ENCODE results near the gene KLF1. TPM values are rescaled to one million over a fixed set of nuclear protein-coding genes. Genes with fewer than 3 reads are reported as not detected.

Gene KLF1
- total and polyA plus RNA-seq, 2 of the 13 experiments (the other 11 are each of a cell fraction or from before 2014, with no cell fraction given): not detected

DNA sequence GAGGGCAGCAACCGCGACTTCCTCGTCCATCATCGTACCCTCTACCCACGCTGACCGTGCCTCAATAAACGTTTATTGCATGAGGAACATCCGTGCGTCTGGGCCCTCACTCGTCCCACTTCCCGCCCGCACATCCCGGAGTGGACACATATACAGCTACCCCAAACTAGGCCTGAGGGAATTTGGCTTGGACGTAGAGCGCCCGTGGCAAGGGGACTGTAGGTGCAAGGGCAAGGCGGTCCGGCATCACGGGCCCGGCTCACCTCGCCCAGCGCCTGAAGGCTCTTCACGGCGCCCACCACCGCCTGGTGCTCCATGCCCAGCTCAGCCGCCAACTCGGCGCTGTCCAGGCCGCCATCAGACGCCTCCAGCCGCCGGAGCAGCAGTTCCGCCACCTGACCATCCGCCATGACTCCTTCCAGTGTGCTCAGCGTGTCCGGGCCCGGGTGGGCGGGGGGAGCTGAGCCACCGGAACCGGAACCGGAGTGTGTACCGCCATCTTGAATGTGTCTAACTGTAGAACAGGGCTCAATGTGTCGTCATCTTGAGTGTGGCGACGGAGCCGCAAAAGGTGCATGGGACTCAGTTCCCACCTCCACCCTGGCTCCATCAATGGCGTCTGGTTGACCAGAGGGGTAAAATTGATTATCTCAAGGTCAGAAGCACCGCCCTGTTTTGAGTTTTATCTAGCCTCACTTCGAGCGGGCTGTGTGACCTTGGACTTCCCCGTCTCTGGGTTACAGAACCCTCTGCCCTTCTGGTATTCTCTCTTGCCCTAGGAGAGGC lies 46.5 kb upstream of the KLF1 start, which contains the start of gene FARSA (continued):
- TF ChIP-seq CEBPB (IDR thresholded peaks at IDR 0.05; ENCODE audit: borderline replicate concordance, low read depth, low read length): 0 out of 2 replicates have a peak, but pooled peaks have one; percentile 0
- peak; percentile 96 for TF ChIP-seq ZFX (CRISPR knock-in tag; IDR thresholded peaks at IDR 0.05; ENCODE audit: low read depth)
- TF ChIP-seq ZEB1 (IDR thresholded peaks at IDR 0.05; ENCODE audit: insufficient replicate concordance, low read depth): no peak
- TF ChIP-seq NFE2L2 (IDR thresholded peaks at IDR 0.05; ENCODE audit: low read length): no peak
- TF ChIP-seq ZNF564 (CRISPR knock-in tag; IDR thresholded peaks at IDR 0.05): no peak
- TF ChIP-seq ZNF276 (CRISPR knock-in tag; IDR thresholded peaks at IDR 0.05; ENCODE audit: low read depth): no peak
- 0 out of 2 replicates have a peak, but pooled peaks have one; percentile 58 for TF ChIP-seq ZNF367 (CRISPR knock-in tag; IDR thresholded peaks at IDR 0.05; ENCODE audit: borderline replicate concordance)
- TF ChIP-seq, protein P1, sequence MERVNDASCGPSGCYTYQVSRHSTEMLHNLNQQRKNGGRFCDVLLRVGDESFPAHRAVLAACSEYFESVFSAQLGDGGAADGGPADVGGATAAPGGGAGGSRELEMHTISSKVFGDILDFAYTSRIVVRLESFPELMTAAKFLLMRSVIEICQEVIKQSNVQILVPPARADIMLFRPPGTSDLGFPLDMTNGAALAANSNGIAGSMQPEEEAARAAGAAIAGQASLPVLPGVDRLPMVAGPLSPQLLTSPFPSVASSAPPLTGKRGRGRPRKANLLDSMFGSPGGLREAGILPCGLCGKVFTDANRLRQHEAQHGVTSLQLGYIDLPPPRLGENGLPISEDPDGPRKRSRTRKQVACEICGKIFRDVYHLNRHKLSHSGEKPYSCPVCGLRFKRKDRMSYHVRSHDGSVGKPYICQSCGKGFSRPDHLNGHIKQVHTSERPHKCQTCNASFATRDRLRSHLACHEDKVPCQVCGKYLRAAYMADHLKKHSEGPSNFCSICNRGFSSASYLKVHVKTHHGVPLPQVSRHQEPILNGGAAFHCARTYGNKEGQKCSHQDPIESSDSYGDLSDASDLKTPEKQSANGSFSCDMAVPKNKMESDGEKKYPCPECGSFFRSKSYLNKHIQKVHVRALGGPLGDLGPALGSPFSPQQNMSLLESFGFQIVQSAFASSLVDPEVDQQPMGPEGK (CRISPR knock-in tag; IDR thresholded peaks at IDR 0.05): peak; percentile 56
- no peak for TF ChIP-seq TP53 (CRISPR knock-in tag; conservative IDR thresholded peaks at IDR 0.05)
- TF ChIP-seq ATF5 (CRISPR knock-in tag; IDR thresholded peaks at IDR 0.05; ENCODE audit: low read depth): no peak
- no peak for TF ChIP-seq U2AF1 (optimal IDR thresholded peaks at IDR 0.05; ENCODE audit: low read depth, low read length)
- peak; percentile 92; the same call in 1 of the 2 replicates for TF ChIP-seq ZNF274 (CRISPR knock-in tag; IDR thresholded peaks at IDR 0.05)
- no peak for TF ChIP-seq ZNF615 (CRISPR knock-in tag; IDR thresholded peaks at IDR 0.05; ENCODE audit: borderline replicate concordance)
- no peak for TF ChIP-seq EZH2 (conservative IDR thresholded peaks at IDR 0.05; ENCODE audit: low read depth, low read length)
- no peak for TF ChIP-seq FOXJ3 (CRISPR knock-in tag; IDR thresholded peaks at IDR 0.05; ENCODE audit: borderline replicate concordance)
- TF ChIP-seq ELF4 (CRISPR knock-in tag; IDR thresholded peaks at IDR 0.05; ENCODE audit: borderline replicate concordance): 0 out of 2 replicates have a peak, but pooled peaks have one; percentile 34
- TF ChIP-seq HNRNPK (IDR thresholded peaks at IDR 0.05; ENCODE audit: low read depth, low read length, poor library complexity, severe bottlenecking): no peak
- TF ChIP-seq KDM5A (IDR thresholded peaks at IDR 0.05; ENCODE audit: borderline replicate concordance, low read length): peak; percentile 59
- TF ChIP-seq HDAC6 (IDR thresholded peaks at IDR 0.05; ENCODE audit: low read depth, low read length): no peak
- TF ChIP-seq NR3C1 (CRISPR knock-in tag; IDR thresholded peaks at IDR 0.05): no peak
- TF ChIP-seq PREB (CRISPR knock-in tag; IDR thresholded peaks at IDR 0.05): no peak
- TF ChIP-seq NR1H2 (CRISPR knock-in tag; IDR thresholded peaks at IDR 0.05; ENCODE audit: borderline replicate concordance, low read depth): no peak
- no peak for TF ChIP-seq NR2F2 (IDR thresholded peaks at IDR 0.05; ENCODE audit: borderline replicate concordance, low read depth)
- TF ChIP-seq CENPX (CRISPR knock-in tag; IDR thresholded peaks at IDR 0.05): no peak
- no peak for TF ChIP-seq AKAP8 (CRISPR knock-in tag; IDR thresholded peaks at IDR 0.05)
